ENCODE results near the gene TAF8.

GRCh38 chr6:42128460-42129359 is 78.4 kb downstream of the TAF8 start:
- TF ChIP-seq CTCF (conservative IDR thresholded peaks at IDR 0.05), result no peak
- TF ChIP-seq EZH2 (IDR thresholded peaks at IDR 0.05; ENCODE audit: low read depth), result no peak

Data from PC-9 (cell line).